Neural progenitor cell (in vitro differentiated cells): Measurements from ENCODE around the gene FAS.

Experiments
- EZH2 ChIP-seq: fragments of 200-600 bp; sonication (generic); IDR thresholded peaks from 2 replicates; pipeline ENCODE4 v1.6.1; 2017; ENCODE audit warnings: antibody characterized with exemption, mild to moderate bottlenecking, moderate library complexity
- TF ChIP-seq, protein P1 (sequence below): fragments of 200-600 bp; sonication (generic); IDR thresholded peaks from 2 replicates; pipeline ENCODE4 v1.5.1; 2017; ENCODE audit warnings: antibody characterized with exemption, mild to moderate bottlenecking

DNA sequence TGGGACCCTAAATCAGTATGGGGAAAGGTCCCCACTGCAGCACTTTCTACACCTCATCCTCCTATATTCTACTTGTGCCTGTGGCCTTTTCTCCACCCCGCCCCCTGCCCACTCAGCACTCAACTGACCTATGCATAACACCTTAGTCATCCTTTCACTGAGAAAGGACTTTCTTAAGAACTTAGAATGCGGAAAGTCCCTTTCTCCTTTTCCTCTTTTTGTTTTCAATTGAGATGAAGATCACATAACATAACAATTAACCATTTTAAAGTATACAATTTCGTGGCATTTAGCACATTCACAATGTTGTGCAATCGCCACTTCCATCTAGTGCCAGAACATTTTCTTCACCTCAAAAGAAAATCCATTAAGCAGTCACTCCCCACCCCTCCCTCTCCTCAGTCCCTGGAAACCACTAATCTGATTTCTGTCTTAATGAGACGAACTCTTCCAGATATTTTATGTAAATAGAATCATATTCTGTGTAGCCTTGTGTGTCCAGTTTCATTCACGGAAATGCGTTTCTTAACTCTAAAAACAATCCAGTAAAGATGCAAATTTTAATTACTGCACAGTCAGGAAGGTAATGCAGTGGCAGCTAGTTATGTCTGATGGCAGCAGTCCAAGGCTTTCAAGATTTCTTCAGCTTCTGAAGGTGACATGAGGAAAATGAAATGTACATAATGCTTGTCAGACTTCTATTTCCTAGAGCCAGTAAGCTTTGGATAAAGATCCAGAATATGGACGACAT lies 41.7 kb downstream of the FAS start:
- TF ChIP-seq, protein P1, sequence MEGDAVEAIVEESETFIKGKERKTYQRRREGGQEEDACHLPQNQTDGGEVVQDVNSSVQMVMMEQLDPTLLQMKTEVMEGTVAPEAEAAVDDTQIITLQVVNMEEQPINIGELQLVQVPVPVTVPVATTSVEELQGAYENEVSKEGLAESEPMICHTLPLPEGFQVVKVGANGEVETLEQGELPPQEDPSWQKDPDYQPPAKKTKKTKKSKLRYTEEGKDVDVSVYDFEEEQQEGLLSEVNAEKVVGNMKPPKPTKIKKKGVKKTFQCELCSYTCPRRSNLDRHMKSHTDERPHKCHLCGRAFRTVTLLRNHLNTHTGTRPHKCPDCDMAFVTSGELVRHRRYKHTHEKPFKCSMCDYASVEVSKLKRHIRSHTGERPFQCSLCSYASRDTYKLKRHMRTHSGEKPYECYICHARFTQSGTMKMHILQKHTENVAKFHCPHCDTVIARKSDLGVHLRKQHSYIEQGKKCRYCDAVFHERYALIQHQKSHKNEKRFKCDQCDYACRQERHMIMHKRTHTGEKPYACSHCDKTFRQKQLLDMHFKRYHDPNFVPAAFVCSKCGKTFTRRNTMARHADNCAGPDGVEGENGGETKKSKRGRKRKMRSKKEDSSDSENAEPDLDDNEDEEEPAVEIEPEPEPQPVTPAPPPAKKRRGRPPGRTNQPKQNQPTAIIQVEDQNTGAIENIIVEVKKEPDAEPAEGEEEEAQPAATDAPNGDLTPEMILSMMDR, result no peak
- TF ChIP-seq EZH2, result no peak
